ENCODE measurements around the gene ZNF324B. TPM values are rescaled to one million over a fixed set of nuclear protein-coding genes. Genes with fewer than 3 reads are reported as not detected.
A peak's percentile ranks its signal among the peaks of the same experiment; 100 is the strongest.

The ZNF324B gene
- total and polyA plus RNA-seq, 2 of the 4 experiments (the other 2 are of a cell fraction), result 3.5 to 4.1 TPM

DNA sequence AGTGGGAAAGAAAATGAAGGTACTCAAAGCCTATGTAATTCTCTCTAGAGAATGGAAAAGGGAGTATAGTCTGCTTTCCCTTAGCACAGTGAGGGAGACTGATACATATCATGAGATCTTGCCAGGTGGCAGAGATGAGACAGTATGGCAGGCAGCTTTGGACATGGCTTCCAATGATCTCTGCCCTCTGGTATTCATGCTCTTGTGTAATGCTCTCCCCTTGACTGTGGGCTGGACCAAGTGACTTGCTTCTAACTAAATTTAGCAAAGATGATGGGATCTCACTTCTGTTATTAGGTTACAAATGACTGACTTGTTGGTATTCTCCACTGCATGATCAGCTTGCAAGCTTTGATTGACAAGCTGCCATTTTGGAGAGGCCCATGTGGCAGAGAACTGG lies 21.7 kb upstream of the ZNF324B start:
- no peak overlapping the region for H2BK5ac ChIP-seq (ENCODE audit: low read depth, low read length, poor library complexity, severe bottlenecking)
- no peak overlapping the region for H4K5ac ChIP-seq (ENCODE audit: low read depth, low read length)
- H3K9me1 ChIP-seq (ENCODE audit: insufficient read depth, low read length), result no peaks in the 10 kb centered on the region
- no peak overlapping the region for H2BK120ac ChIP-seq (ENCODE audit: low read depth, low read length)
- H3K23ac ChIP-seq (ENCODE audit: low read depth, low read length), result no peak overlapping the region
- H4K20me1 ChIP-seq (ENCODE audit: insufficient read depth, low read length), result no peaks in the 10 kb centered on the region
- no TSS peak for BruUV-seq (replicated peaks)
- H3K14ac ChIP-seq (replicated peaks; ENCODE audit: low read depth, low read length), result no peak overlapping the region
- no peak overlapping the region for H3K18ac ChIP-seq (ENCODE audit: low read depth, low read length)
- H3K56ac ChIP-seq (ENCODE audit: extremely low read depth, insufficient read depth, low read length), result no peak overlapping the region
- H2AK9ac ChIP-seq (replicated peaks; ENCODE audit: low read depth, low read length, poor library complexity), result no peak overlapping the region
- ChIA-PET CTCF (no interaction called here), POLR2A (ENCODE audit: unreplicated experiment) (no interaction called here)
- no peak overlapping the region for H2AFZ ChIP-seq (replicated peaks; ENCODE audit: low read length, poor library complexity)
- DNase-seq (peak; percentile 26), ATAC-seq (ENCODE audit: low read depth) (peak; percentile 40; the same call in 1 of the 2 replicates)
- intact Hi-C loops (cut with micrococcal nuclease), result no loop called here
- in situ Hi-C loops (cut with MboI; ENCODE audit: low sequenced_read_pairs), result no loop called here
- H3K4me1 ChIP-seq (ENCODE audit: control insufficient read depth, insufficient read depth, low read length), result no peaks in the 10 kb centered on the region
- peaks cover 81% of the 10 kb centered on the region for H3K9me3 ChIP-seq (ENCODE audit: control insufficient read depth, insufficient read depth, low read length)
- no peak for TF ChIP-seq CHD1 (IDR thresholded peaks at IDR 0.05; ENCODE audit: low read depth, low read length)
- TF ChIP-seq CEBPB (IDR thresholded peaks at IDR 0.05; ENCODE audit: low read depth, low read length), result peak; percentile 15; the same call in 1 of the 2 replicates
- no peak for TF ChIP-seq ELK1 (IDR thresholded peaks at IDR 0.05; ENCODE audit: borderline replicate concordance, low read depth, low read length)
- TF ChIP-seq MAZ (IDR thresholded peaks at IDR 0.05; ENCODE audit: borderline replicate concordance, low read depth, low read length), result no peak
- no peak for TF ChIP-seq BHLHE40 (IDR thresholded peaks at IDR 0.05; ENCODE audit: low read depth, low read length)
- no peak for TF ChIP-seq SMC3 (IDR thresholded peaks at IDR 0.05; ENCODE audit: low read depth, low read length)
- no peak for TF ChIP-seq RFX5 (IDR thresholded peaks at IDR 0.05; ENCODE audit: low read depth, low read length)
- no peak for TF ChIP-seq POLR2A (IDR thresholded peaks at IDR 0.05; ENCODE audit: low read depth, low read length)
- TF ChIP-seq NFE2L2 (IDR thresholded peaks at IDR 0.05; ENCODE audit: low read depth, low read length), result no peak
- no peak overlapping the region for H2BK20ac ChIP-seq (ENCODE audit: low read depth, low read length)
- H3K36me3 ChIP-seq (ENCODE audit: control insufficient read depth, insufficient read depth, low read length), result peaks cover 37% of the 10 kb centered on the region
- H3K4me2 ChIP-seq (ENCODE audit: low read depth, low read length), result no peak overlapping the region
- no peak overlapping the region for H3K4ac ChIP-seq (ENCODE audit: low read depth, low read length)
- no peaks in the 10 kb centered on the region for H3K27me3 ChIP-seq (ENCODE audit: control insufficient read depth, insufficient read depth, low read length)
- H3K4me3 ChIP-seq (ENCODE audit: insufficient read depth, low read depth, low read length), result no peak overlapping the region
- H3K27ac ChIP-seq (ENCODE audit: insufficient read depth, low read length), result no peak overlapping the region
- H3K9ac ChIP-seq (ENCODE audit: low read depth, low read length), result no peak overlapping the region
- dilution Hi-C loops (cut with HindIII; ENCODE audit: low sequenced_read_pairs, unreplicated experiment), result no loop called here
- H3K79me1 ChIP-seq (ENCODE audit: low read depth in 1 of 2, low read length in 2 of 2), result peaks cover 0 to 4% of the 10 kb centered on the region in 2 experiments; a peak in 1 of 4 replicates
- H4K91ac ChIP-seq (ENCODE audit: insufficient read depth, low read depth, low read length), result no peak overlapping the region
- H2AK5ac ChIP-seq (ENCODE audit: low read depth, low read length), result no peak overlapping the region
- H2BK15ac ChIP-seq (ENCODE audit: low read depth, low read length), result no peak overlapping the region
- H4K8ac ChIP-seq (ENCODE audit: low read depth in 2 of 2, low read length in 2 of 2), result no peak overlapping the region
